Ascending aorta (tissue), 2 donors: ENCODE results near the gene MRPL54. TPM values are rescaled to one million over a fixed set of nuclear protein-coding genes. Genes with fewer than 3 reads are reported as not detected.

ENCODE experiments used
- DNase-seq, 2 donors: peaks; one replicate each; pipeline ENCODE4 v3.0.0-alpha.2; 2019; ENCODE audit warnings: low spot score in 2 of 2
- H3K27ac ChIP-seq, 2 donors: fragments of 200-600 bp; sonication (generic); one replicate each; pipeline ENCODE4 v1.5.1; 2016 to 2017; ENCODE audit warnings: mild to moderate bottlenecking in 1 of 2
- H3K27me3 ChIP-seq: fragments of 200-600 bp; sonication (generic); one replicate; pipeline ENCODE4 v1.5.1; 2017
- H3K36me3 ChIP-seq, 2 donors: fragments of 200-600 bp; sonication (generic); one replicate each; pipeline ENCODE4 v1.5.1; 2016
- H3K4me1 ChIP-seq, 2 donors: fragments of 200-600 bp; sonication (generic); one replicate each; pipeline ENCODE4 v1.5.1; 2016 to 2017; ENCODE audit warnings: mild to moderate bottlenecking in 1 of 2
- H3K4me3 ChIP-seq, 2 donors: fragments of 200-600 bp; sonication (generic); one replicate each; pipeline ENCODE4 v1.5.1; 2016 to 2017; ENCODE audit warnings: mild to moderate bottlenecking in 1 of 2
- H3K9me3 ChIP-seq, 2 donors: fragments of 200-600 bp; sonication (generic); one replicate each; pipeline ENCODE4 v1.5.1; 2016
- intact Hi-C: fragments of 100-400 bp; cut with DNase I; formaldehyde crosslinking; loops from one replicate; pipeline ENCODE4 v1.15.1; 2023
- total RNA-seq: library from RNA; depleted of rRNA; stranded (reverse); fragments of >200 nt; gene quantifications from one replicate; pipeline ENCODE4 v1.1.0, GENCODE V29; 2016
- TF ChIP-seq, protein P1 (sequence below), 3 experiments: fragments of 200-600 bp in 2 of 3; fragments of 450-650 bp in 1 of 3; sonication (generic) in 2 of 3; IDR thresholded peaks; one replicate each; pipeline ENCODE4 v1.5.1; 2016 to 2019; ENCODE audit warnings: antibody characterized with exemption in 3 of 3, mild to moderate bottlenecking in 1 of 3, moderate library complexity in 1 of 3

MRPL54 gene
- total RNA-seq, 1 donor from 2014 or later, result 34.9 TPM

DNA sequence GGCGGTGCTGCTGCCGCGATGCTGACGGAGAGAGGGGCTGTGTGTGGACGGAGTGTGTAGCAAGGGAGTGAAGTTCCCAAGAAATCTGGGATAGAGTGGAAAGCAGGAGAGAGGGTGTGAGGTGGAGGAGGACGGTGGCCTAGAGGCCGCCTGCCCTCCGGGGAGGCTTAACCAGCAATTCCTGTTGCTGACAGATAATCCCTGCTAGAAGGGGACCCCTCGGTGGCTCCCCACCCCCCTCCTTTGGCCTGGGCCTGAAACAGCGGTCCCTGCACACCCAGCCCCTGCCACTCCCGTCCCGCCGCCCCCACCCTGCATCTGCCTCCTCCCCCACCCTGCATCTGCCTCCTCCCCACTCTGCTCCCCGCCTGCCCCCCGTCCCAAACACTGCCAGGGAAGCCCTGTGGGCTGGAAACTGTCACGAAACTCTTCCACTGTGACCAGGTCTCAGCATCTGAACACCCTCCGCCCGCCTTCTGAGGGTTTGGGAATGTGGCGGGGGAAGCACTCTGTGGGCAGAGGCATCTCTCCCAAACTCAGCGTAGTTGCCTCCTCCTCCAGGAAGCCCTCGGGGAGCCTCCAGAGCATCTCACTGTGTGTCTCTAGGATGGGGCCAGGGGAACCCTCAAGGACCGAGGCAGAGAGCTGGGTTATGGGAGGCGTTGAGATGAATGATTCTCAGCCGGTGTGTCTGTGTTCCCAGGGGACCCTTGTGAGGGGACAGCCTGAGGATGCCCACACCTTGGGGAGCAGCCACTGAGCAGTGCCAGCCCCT, 40.8 kb downstream of the MRPL54 start:
- no peak for DNase-seq
- Histone ChIP-seq H3K4me1 (no peaks in the 10 kb centered on the region), H3K27me3 (no peaks in the 10 kb centered on the region), H3K27ac (no peak overlapping the region), H3K4me3 (no peak overlapping the region), H3K36me3 (no peaks in the 10 kb centered on the region), H3K9me3 (no peaks in the 10 kb centered on the region)
- TF ChIP-seq, protein P1, sequence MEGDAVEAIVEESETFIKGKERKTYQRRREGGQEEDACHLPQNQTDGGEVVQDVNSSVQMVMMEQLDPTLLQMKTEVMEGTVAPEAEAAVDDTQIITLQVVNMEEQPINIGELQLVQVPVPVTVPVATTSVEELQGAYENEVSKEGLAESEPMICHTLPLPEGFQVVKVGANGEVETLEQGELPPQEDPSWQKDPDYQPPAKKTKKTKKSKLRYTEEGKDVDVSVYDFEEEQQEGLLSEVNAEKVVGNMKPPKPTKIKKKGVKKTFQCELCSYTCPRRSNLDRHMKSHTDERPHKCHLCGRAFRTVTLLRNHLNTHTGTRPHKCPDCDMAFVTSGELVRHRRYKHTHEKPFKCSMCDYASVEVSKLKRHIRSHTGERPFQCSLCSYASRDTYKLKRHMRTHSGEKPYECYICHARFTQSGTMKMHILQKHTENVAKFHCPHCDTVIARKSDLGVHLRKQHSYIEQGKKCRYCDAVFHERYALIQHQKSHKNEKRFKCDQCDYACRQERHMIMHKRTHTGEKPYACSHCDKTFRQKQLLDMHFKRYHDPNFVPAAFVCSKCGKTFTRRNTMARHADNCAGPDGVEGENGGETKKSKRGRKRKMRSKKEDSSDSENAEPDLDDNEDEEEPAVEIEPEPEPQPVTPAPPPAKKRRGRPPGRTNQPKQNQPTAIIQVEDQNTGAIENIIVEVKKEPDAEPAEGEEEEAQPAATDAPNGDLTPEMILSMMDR (IDR thresholded peaks at IDR 0.05), result no peak
- intact Hi-C loops, result no loop called here

DNA sequence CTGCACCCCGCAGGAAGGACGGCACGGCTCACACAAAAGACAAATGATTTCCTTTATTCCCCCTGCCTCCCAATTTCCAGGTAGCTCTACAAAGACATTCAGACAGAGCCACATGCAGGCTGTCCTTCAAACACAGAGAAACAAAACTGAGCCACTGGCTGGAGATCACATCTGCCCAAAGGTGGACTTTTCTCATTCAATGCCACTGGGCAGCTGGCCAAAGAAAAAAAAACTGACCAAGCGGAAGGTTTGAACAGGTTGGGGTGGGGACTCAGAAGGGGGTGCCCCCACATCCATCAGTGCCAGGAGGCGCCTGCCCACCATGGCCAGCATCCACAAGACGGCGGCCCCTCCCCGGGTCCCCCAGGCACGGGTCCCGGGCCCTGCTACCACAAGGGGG, 41.5 kb downstream of the MRPL54 start:
- DNase-seq, result no peak
- Histone ChIP-seq H3K4me3 (no peak overlapping the region), H3K9me3 (no peaks in the 10 kb centered on the region), H3K27me3 (no peaks in the 10 kb centered on the region), H3K36me3 (no peaks in the 10 kb centered on the region), H3K4me1 (no peaks in the 10 kb centered on the region), H3K27ac (no peak overlapping the region)
- TF ChIP-seq, protein P1 (IDR thresholded peaks at IDR 0.05), result no peak
- intact Hi-C loops, result no loop called here

DNA sequence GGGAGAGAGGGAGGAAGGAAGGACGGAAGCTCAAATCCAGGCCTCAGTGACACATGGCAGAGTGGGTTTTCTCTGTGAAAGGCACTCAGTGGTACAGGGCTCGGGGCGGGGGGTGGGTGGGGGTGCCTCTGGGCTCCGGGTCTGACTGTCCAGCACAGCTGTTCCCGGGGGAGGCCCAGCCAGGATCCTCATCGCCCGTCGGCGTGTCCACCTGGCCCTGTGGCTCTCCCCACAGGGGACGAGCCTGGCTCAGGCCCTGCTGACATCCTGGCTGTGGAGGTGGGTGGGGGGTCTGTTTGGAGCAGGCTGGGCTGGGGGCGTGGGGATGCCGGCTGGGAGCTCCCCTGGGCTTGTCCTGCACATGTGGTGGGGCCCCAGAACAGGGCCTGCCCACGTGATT, 41.9 kb downstream of the MRPL54 start:
- Histone ChIP-seq H3K27ac (no peak overlapping the region), H3K27me3 (no peaks in the 10 kb centered on the region), H3K4me1 (no peaks in the 10 kb centered on the region), H3K4me3 (no peak overlapping the region), H3K36me3 (no peaks in the 10 kb centered on the region), H3K9me3 (no peaks in the 10 kb centered on the region)
- intact Hi-C loops, result no loop called here
- no peak for DNase-seq
- TF ChIP-seq, protein P1 (IDR thresholded peaks at IDR 0.05), result no peak

DNA sequence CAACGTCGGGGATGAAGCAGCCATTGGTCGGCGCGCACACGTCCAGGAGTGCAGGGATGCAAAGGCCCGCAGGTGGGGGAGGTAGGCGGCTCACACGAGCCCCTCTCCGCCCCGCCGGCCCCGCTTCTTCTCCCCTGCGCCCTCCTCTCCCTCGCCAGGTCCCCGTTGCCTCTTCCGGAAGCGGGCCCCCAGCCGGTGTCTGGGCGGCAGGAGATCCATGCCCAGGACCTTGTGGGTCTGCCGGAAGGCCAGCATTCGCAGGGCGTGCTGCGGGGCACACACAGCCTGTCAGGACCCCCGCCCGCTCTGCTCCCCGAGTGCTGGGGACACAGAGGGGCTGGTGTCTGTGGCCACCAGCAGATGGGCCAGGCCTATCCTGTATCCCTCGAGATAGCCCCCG, 43.4 kb downstream of the MRPL54 start:
- no peaks in the 10 kb centered on the region for H3K9me3 ChIP-seq
- H3K27ac ChIP-seq, result no peak overlapping the region
- no peak overlapping the region for H3K4me3 ChIP-seq
- H3K27me3 ChIP-seq, result no peaks in the 10 kb centered on the region
- no peaks in the 10 kb centered on the region for H3K4me1 ChIP-seq
- DNase-seq, result no peak
- no peaks in the 10 kb centered on the region for H3K36me3 ChIP-seq
- intact Hi-C loops, result no loop called here
- TF ChIP-seq, protein P1 (IDR thresholded peaks at IDR 0.05), result no peak

DNA sequence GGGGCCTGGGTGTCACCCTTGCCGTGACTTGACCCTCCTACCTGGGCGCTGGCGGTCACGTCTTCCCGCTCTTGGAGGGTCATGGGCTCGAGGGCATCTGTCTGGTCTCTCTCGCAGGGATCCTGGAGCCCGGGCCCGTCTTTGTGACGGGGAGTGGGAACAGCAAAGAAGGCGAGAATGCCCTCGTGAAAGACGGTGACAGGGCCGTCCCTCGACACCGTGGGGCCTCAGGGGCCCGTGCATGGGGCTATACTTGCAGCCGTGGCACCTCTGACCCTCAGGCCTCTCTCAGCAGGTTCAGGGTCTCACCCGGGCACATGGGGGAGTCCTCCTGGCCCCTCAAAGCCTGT, 44.6 kb downstream of the MRPL54 start:
- peaks cover 3% of the 10 kb centered on the region for H3K27me3 ChIP-seq
- no peak overlapping the region for H3K27ac ChIP-seq
- TF ChIP-seq, protein P1 (IDR thresholded peaks at IDR 0.05), result no peak
- no peaks in the 10 kb centered on the region for H3K4me1 ChIP-seq
- intact Hi-C loops, result no loop called here
- H3K4me3 ChIP-seq, result no peak overlapping the region
- no peaks in the 10 kb centered on the region for H3K9me3 ChIP-seq
- no peak for DNase-seq
- H3K36me3 ChIP-seq, result no peaks in the 10 kb centered on the region
